OCI-LY1 (cell line): ENCODE results near the gene PPP1R2.

Source experiments
- EZH2 ChIP-seq: fragments of 200-600 bp; sonication (generic), shearing (Covaris generic); IDR thresholded peaks from 2 replicates; pipeline ENCODE4 v1.8.0; 2017; ENCODE audit warnings: borderline replicate concordance, mixed run types, mild to moderate bottlenecking, antibody characterized with exemption, low read length, moderate library complexity, mixed read lengths
- TF ChIP-seq, protein P1 (sequence below): fragments of 200-600 bp; sonication (generic), shearing (Covaris generic); IDR thresholded peaks from 2 replicates; pipeline ENCODE4 v1.5.1; 2017; ENCODE audit warnings: mild to moderate bottlenecking, antibody characterized with exemption, low read length, moderate library complexity, mixed read lengths

DNA sequence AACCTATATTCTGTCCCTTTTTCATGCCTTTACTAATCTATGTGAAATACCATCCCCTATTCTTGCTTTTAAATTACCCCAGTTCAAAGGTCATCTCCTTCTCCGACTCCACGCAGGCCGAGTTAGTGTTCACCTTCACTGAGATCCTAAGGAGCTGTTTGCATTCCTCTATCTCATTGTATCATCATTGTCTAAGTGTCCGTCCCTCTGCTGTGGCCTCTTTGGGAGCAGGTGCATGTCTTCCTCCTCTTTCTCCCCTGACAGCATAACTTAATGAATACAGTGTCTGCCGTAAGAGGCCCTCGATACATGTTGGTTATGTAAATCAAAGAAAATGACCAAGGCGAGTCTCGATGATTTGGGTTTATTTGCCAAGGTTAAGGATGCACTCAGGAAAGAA, 4.9 kb upstream of the PPP1R2 start:
- TF ChIP-seq, protein P1, sequence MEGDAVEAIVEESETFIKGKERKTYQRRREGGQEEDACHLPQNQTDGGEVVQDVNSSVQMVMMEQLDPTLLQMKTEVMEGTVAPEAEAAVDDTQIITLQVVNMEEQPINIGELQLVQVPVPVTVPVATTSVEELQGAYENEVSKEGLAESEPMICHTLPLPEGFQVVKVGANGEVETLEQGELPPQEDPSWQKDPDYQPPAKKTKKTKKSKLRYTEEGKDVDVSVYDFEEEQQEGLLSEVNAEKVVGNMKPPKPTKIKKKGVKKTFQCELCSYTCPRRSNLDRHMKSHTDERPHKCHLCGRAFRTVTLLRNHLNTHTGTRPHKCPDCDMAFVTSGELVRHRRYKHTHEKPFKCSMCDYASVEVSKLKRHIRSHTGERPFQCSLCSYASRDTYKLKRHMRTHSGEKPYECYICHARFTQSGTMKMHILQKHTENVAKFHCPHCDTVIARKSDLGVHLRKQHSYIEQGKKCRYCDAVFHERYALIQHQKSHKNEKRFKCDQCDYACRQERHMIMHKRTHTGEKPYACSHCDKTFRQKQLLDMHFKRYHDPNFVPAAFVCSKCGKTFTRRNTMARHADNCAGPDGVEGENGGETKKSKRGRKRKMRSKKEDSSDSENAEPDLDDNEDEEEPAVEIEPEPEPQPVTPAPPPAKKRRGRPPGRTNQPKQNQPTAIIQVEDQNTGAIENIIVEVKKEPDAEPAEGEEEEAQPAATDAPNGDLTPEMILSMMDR, result no peak
- TF ChIP-seq EZH2, result no peak
